SK-N-SH treated with all-trans-retinoic acid at 6 μM for 48 hours (cell line): ENCODE measurements around the gene ATP11A.

Experiments
- ATAC-seq: fragments of 200-7000 bp; cut with Tn5 transposase; 3 replicates; pipeline ENCODE4 v1.9.1; 2020; ENCODE audit warnings: mild to moderate bottlenecking, moderate library complexity
- ARNTL ChIP-seq: fragments of 450-650 bp; formaldehyde crosslinking; IDR thresholded peaks from 2 replicates; pipeline ENCODE4 v1.5.0; 2020; ENCODE audit warnings: low read depth, mild to moderate bottlenecking, moderate library complexity, borderline replicate concordance
- CSDC2 ChIP-seq: fragments of 250-450 bp; sonication (Bioruptor Pico); IDR thresholded peaks from 2 replicates; pipeline ENCODE4 v1.5.0; 2020; ENCODE audit warnings: mild to moderate bottlenecking, moderate library complexity
- ESRRG ChIP-seq: fragments of 250-450 bp; sonication (Bioruptor Pico); IDR thresholded peaks from 2 replicates; pipeline ENCODE4 v1.6.1; 2021; ENCODE audit warnings: mild to moderate bottlenecking
- GLIS3 ChIP-seq: fragments of 250-450 bp; sonication (Bioruptor Pico); IDR thresholded peaks from 2 replicates; pipeline ENCODE4 v1.5.0; 2020; ENCODE audit warnings: mild to moderate bottlenecking, moderate library complexity
- ISL1 ChIP-seq: fragments of 250-450 bp; sonication (Bioruptor Pico); IDR thresholded peaks from 2 replicates; pipeline ENCODE4 v2.1.2; 2022; ENCODE audit warnings: mild to moderate bottlenecking, moderate library complexity
- OSR1 ChIP-seq: fragments of 250-450 bp; sonication (Bioruptor Pico); IDR thresholded peaks from 2 replicates; pipeline ENCODE4 v1.8.0; 2022; ENCODE audit warnings: moderate library complexity, mild to moderate bottlenecking, inconsistent platforms
- POU6F1 ChIP-seq: fragments of 250-450 bp; sonication (Bioruptor Pico); IDR thresholded peaks from 2 replicates; pipeline ENCODE4 v1.8.0; 2021; ENCODE audit warnings: low read depth, mild to moderate bottlenecking, moderate library complexity, borderline replicate concordance
- PPARA ChIP-seq: fragments of 250-450 bp; sonication (Bioruptor Pico); IDR thresholded peaks from 2 replicates; pipeline ENCODE4 v1.5.0; 2020; ENCODE audit warnings: mild to moderate bottlenecking, borderline replicate concordance
- RARB ChIP-seq: fragments of 250-450 bp; sonication (Bioruptor Pico); IDR thresholded peaks from 2 replicates; pipeline ENCODE4 v1.8.0; 2021; ENCODE audit warnings: mild to moderate bottlenecking, moderate library complexity
- SNAI2 ChIP-seq: fragments of 250-450 bp; sonication (Bioruptor Pico); IDR thresholded peaks from 2 replicates; pipeline ENCODE4 v1.5.0; 2020; ENCODE audit warnings: mild to moderate bottlenecking, moderate library complexity
- TCF4 ChIP-seq: fragments of 250-450 bp; sonication (Bioruptor Pico); IDR thresholded peaks from 2 replicates; pipeline ENCODE4 v1.8.0; 2021; ENCODE audit warnings: mild to moderate bottlenecking, moderate library complexity, borderline replicate concordance
- TOX ChIP-seq: fragments of 250-450 bp; sonication (Bioruptor Pico); IDR thresholded peaks from 2 replicates; pipeline ENCODE4 v1.8.0; 2021; ENCODE audit warnings: mild to moderate bottlenecking, moderate library complexity, borderline replicate concordance
- ZC3H10 ChIP-seq: fragments of 250-450 bp; sonication (Bioruptor Pico); IDR thresholded peaks from 2 replicates; pipeline ENCODE4 v1.5.1; 2021; ENCODE audit warnings: mild to moderate bottlenecking, moderate library complexity
- ZFP3 ChIP-seq: fragments of 250-450 bp; sonication (Bioruptor Pico); IDR thresholded peaks from 2 replicates; pipeline ENCODE4 v1.5.0; 2020; ENCODE audit warnings: mild to moderate bottlenecking, moderate library complexity
- ZFP30 ChIP-seq: fragments of 450-650 bp; formaldehyde crosslinking; IDR thresholded peaks from 2 replicates; pipeline ENCODE4 v1.5.0; 2022; ENCODE audit warnings: mild to moderate bottlenecking, moderate library complexity
- ZNF565 ChIP-seq: fragments of 450-650 bp; formaldehyde crosslinking; conservative IDR thresholded peaks from 2 replicates; pipeline ENCODE4 v1.5.0; 2020; ENCODE audit warnings: low read depth, mild to moderate bottlenecking, moderate library complexity
- ZNF70 ChIP-seq: fragments of 450-650 bp; formaldehyde crosslinking; IDR thresholded peaks from 2 replicates; pipeline ENCODE4 v1.5.0; 2020; ENCODE audit warnings: mild to moderate bottlenecking, moderate library complexity
- ZNF8 ChIP-seq: fragments of 450-650 bp; formaldehyde crosslinking; IDR thresholded peaks from 2 replicates; pipeline ENCODE4 v1.5.0; 2020; ENCODE audit warnings: mild to moderate bottlenecking, moderate library complexity
- TF ChIP-seq, protein P1 (sequence below): fragments of 250-450 bp; sonication (Bioruptor Pico); IDR thresholded peaks from 2 replicates; pipeline ENCODE4 v1.5.1; 2021; ENCODE audit warnings: mild to moderate bottlenecking, moderate library complexity
- TF ChIP-seq, protein P2 (sequence below): fragments of 250-450 bp; sonication (Bioruptor Pico); IDR thresholded peaks from 2 replicates; pipeline ENCODE4 v1.8.0; 2020; ENCODE audit warnings: mild to moderate bottlenecking, moderate library complexity, borderline replicate concordance
- TF ChIP-seq, protein P3 (sequence below): fragments of 250-450 bp; sonication (Bioruptor Pico); IDR thresholded peaks from 2 replicates; pipeline ENCODE4 v1.5.1; 2020; ENCODE audit warnings: low read depth, mild to moderate bottlenecking, moderate library complexity
- TF ChIP-seq, protein P4 (sequence below): fragments of 250-450 bp; sonication (Bioruptor Pico); IDR thresholded peaks from 2 replicates; pipeline ENCODE4 v1.5.0; 2020; ENCODE audit warnings: mild to moderate bottlenecking, moderate library complexity

ATP11A gene

DNA sequence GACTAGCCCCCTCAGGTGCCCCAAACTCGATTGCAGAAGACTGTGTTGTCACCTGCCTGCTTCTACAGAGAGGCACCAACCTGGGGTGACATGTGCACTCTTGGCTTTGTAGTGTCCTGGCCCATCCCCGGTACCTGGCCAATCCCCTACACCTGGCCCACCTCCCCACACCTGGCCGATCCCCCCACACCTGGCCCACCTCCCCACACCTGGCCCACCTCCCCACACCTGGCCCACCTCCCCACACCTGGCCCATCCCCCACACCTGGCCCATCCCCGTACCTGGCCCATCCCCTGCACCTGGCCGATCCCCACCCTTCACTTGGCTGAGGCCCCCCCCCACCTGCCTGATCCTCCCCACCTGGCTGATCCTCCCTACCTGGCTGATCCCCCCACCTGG lies 25.4 kb downstream of the ATP11A start:
- no peak for ATAC-seq
- TF ChIP-seq TCF4 = no peak
- TF ChIP-seq ARNTL (CRISPR knock-in tag) = no peak
- TF ChIP-seq POU6F1 (CRISPR knock-in tag) = no peak
- no peak for TF ChIP-seq ZC3H10 (CRISPR knock-in tag)
- TF ChIP-seq ZNF565 (CRISPR knock-in tag) = no peak
- no peak for TF ChIP-seq RARB (CRISPR knock-in tag)
- TF ChIP-seq, all 23 proteins: peak for 0

- no peak for ATAC-seq
- TF ChIP-seq OSR1 (CRISPR knock-in tag) (no peak), ISL1 (CRISPR knock-in tag) (no peak), POU6F1 (CRISPR knock-in tag) (no peak), PPARA (CRISPR knock-in tag) (no peak), ESRRG (CRISPR knock-in tag) (no peak), TCF4 (no peak), TOX (CRISPR knock-in tag) (no peak), GLIS3 (CRISPR knock-in tag) (no peak), CSDC2 (no peak), ZFP3 (no peak), ZFP30 (no peak), ZNF70 (CRISPR knock-in tag) (no peak), SNAI2 (no peak)
- TF ChIP-seq, protein P1, sequence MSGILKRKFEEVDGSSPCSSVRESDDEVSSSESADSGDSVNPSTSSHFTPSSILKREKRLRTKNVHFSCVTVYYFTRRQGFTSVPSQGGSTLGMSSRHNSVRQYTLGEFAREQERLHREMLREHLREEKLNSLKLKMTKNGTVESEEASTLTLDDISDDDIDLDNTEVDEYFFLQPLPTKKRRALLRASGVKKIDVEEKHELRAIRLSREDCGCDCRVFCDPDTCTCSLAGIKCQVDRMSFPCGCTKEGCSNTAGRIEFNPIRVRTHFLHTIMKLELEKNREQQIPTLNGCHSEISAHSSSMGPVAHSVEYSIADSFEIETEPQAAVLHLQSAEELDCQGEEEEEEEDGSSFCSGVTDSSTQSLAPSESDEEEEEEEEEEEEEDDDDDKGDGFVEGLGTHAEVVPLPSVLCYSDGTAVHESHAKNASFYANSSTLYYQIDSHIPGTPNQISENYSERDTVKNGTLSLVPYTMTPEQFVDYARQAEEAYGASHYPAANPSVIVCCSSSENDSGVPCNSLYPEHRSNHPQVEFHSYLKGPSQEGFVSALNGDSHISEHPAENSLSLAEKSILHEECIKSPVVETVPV (CRISPR knock-in tag) = no peak
- TF ChIP-seq, protein P2, sequence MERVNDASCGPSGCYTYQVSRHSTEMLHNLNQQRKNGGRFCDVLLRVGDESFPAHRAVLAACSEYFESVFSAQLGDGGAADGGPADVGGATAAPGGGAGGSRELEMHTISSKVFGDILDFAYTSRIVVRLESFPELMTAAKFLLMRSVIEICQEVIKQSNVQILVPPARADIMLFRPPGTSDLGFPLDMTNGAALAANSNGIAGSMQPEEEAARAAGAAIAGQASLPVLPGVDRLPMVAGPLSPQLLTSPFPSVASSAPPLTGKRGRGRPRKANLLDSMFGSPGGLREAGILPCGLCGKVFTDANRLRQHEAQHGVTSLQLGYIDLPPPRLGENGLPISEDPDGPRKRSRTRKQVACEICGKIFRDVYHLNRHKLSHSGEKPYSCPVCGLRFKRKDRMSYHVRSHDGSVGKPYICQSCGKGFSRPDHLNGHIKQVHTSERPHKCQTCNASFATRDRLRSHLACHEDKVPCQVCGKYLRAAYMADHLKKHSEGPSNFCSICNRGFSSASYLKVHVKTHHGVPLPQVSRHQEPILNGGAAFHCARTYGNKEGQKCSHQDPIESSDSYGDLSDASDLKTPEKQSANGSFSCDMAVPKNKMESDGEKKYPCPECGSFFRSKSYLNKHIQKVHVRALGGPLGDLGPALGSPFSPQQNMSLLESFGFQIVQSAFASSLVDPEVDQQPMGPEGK = no peak
- TF ChIP-seq, protein P3, sequence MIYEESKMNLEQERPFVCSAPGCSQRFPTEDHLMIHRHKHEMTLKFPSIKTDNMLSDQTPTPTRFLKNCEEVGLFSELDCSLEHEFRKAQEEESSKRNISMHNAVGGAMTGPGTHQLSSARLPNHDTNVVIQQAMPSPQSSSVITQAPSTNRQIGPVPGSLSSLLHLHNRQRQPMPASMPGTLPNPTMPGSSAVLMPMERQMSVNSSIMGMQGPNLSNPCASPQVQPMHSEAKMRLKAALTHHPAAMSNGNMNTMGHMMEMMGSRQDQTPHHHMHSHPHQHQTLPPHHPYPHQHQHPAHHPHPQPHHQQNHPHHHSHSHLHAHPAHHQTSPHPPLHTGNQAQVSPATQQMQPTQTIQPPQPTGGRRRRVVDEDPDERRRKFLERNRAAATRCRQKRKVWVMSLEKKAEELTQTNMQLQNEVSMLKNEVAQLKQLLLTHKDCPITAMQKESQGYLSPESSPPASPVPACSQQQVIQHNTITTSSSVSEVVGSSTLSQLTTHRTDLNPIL (CRISPR knock-in tag) = no peak
These were observed 26.1 kb downstream of the ATP11A start for GRCh38 chr13:112715715-112716460.

DNA sequence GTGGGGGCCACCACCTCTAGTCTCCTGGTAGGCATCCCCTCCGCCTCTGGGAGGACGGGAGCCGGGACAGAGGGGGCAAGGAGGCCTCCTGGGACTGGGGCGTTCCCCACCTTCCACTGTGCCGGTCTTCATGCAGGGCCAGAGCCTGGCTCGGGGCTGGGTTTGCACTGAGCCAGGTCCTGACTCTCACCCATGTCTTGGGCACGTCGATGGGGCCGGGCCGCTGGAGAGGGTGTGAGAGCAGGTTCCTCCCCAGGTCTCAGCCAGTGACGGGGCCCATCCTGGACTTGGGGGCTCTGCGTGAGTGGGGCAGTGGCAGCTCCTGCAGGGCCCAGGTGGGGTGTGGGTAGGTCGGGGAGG lies 26.6 kb downstream of the ATP11A start:
- ATAC-seq = no peak
- no peak for TF ChIP-seq ESRRG (CRISPR knock-in tag)
- TF ChIP-seq ZNF8 (CRISPR knock-in tag) = no peak
- no peak for TF ChIP-seq ISL1 (CRISPR knock-in tag)
- TF ChIP-seq ZNF565 (CRISPR knock-in tag) = no peak
- TF ChIP-seq, protein P4, sequence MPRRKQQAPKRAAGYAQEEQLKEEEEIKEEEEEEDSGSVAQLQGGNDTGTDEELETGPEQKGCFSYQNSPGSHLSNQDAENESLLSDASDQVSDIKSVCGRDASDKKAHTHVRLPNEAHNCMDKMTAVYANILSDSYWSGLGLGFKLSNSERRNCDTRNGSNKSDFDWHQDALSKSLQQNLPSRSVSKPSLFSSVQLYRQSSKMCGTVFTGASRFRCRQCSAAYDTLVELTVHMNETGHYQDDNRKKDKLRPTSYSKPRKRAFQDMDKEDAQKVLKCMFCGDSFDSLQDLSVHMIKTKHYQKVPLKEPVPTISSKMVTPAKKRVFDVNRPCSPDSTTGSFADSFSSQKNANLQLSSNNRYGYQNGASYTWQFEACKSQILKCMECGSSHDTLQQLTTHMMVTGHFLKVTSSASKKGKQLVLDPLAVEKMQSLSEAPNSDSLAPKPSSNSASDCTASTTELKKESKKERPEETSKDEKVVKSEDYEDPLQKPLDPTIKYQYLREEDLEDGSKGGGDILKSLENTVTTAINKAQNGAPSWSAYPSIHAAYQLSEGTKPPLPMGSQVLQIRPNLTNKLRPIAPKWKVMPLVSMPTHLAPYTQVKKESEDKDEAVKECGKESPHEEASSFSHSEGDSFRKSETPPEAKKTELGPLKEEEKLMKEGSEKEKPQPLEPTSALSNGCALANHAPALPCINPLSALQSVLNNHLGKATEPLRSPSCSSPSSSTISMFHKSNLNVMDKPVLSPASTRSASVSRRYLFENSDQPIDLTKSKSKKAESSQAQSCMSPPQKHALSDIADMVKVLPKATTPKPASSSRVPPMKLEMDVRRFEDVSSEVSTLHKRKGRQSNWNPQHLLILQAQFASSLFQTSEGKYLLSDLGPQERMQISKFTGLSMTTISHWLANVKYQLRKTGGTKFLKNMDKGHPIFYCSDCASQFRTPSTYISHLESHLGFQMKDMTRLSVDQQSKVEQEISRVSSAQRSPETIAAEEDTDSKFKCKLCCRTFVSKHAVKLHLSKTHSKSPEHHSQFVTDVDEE (CRISPR knock-in tag) = no peak
